ENCODE results near the gene SNX32. TPM values are rescaled to one million over a fixed set of nuclear protein-coding genes. Genes with fewer than 3 reads are reported as not detected.

The SNX32 gene
- total RNA-seq, 4 donors from 2014 or later: 0.58 to 2.6 TPM; not detected in 2

- Histone ChIP-seq H3K27ac (no peak overlapping the region), H3K36me3 (no peaks in the 10 kb centered on the region), H3K4me3 (no peak overlapping the region), H3K9me3 (no peaks in the 10 kb centered on the region), H3K4me1 (peaks cover 4 to 9% of the 10 kb centered on the region in 2 donors), H3K27me3 (no peaks in the 10 kb centered on the region)
- DNase-seq: no peak
- intact Hi-C loops (cut with DNase I; ENCODE audit: low total_unique reads): no loop called here
- TF ChIP-seq POLR2A (IDR thresholded peaks at IDR 0.05) (no peak), CTCF (IDR thresholded peaks at IDR 0.05) (no peak)
Observed at GRCh38 chr11:65885808-65886536, 52.2 kb downstream of the SNX32 start.

- no peaks in the 10 kb centered on the region for H3K27me3 ChIP-seq
- no peak for TF ChIP-seq CTCF (IDR thresholded peaks at IDR 0.05)
- TF ChIP-seq POLR2A (IDR thresholded peaks at IDR 0.05): no peak
- no peaks in the 10 kb centered on the region for H3K9me3 ChIP-seq
- H3K36me3 ChIP-seq: no peaks in the 10 kb centered on the region
- intact Hi-C loops (cut with DNase I; ENCODE audit: low total_unique reads): no loop called here
- H3K4me1 ChIP-seq: peaks cover 4 to 10% of the 10 kb centered on the region in 2 donors
- H3K27ac ChIP-seq: peak overlapping the region; percentile 96 to 97
- peak in 1 of 2 donors; percentile 52 for DNase-seq
- H3K4me3 ChIP-seq: peak overlapping the region; percentile 55 to 88
Observed at GRCh38 chr11:65886826-65887722, 53.3 kb downstream of the SNX32 start.

GRCh38 chr11:65887723-65888162 lies 54.0 kb downstream of the SNX32 start:
- H3K4me3 ChIP-seq: peak overlapping the region; percentile 55 to 88
- peak overlapping the region; percentile 96 to 97 for H3K27ac ChIP-seq
- no peaks in the 10 kb centered on the region for H3K36me3 ChIP-seq
- intact Hi-C loops (cut with DNase I; ENCODE audit: low total_unique reads): no loop called here
- no peak for DNase-seq
- no peaks in the 10 kb centered on the region for H3K27me3 ChIP-seq
- H3K4me1 ChIP-seq: peaks cover 4 to 17% of the 10 kb centered on the region in 2 donors
- TF ChIP-seq POLR2A (IDR thresholded peaks at IDR 0.05): no peak
- TF ChIP-seq CTCF (IDR thresholded peaks at IDR 0.05): no peak
- no peaks in the 10 kb centered on the region for H3K9me3 ChIP-seq

- TF ChIP-seq CTCF (IDR thresholded peaks at IDR 0.05) (peak; percentile 73 to 95 (median 88)), POLR2A (IDR thresholded peaks at IDR 0.05) (peak; percentile 92)
- no peaks in the 10 kb centered on the region for H3K9me3 ChIP-seq
- H3K4me1 ChIP-seq: peaks cover 4 to 21% of the 10 kb centered on the region in 2 donors
- intact Hi-C loops (cut with DNase I; ENCODE audit: low total_unique reads): no loop called here
- peak within 1 kb of the TSS; percentile 96 to 97 for H3K27ac ChIP-seq
- no peaks in the 10 kb centered on the region for H3K27me3 ChIP-seq
- no peaks in the 10 kb centered on the region for H3K36me3 ChIP-seq
- DNase-seq: peak; percentile 98
- H3K4me3 ChIP-seq: peak within 1 kb of the TSS; percentile 55 to 88
Observed at GRCh38 chr11:65888163-65888814, 54.5 kb downstream of the SNX32 start, which contains the start of gene FIBP. TSS of gene FIBP (minus strand) at chr11:65888471. CDS start at chr11:65888418, 53 bp downstream.

Data from uterus (tissue), 4 donors.